H1 (cell line): ENCODE results near the gene HOXA11.

ENCODE experiments used
- EZH2 ChIP-seq: fragments of 200-600 bp; sonication (generic); IDR thresholded peaks from 2 replicates; pipeline ENCODE4 v1.7.1; 2012; ENCODE audit warnings: low read depth, mild to moderate bottlenecking, moderate library complexity, low read length, inconsistent platforms; ENCODE audit not compliant: severe bottlenecking
- MAFK ChIP-seq: IDR thresholded peaks from 2 replicates; pipeline ENCODE4 v1.6.1; 2012; ENCODE audit warnings: low read depth, mild to moderate bottlenecking, improper control_type of control experiment, low read length
- POLR2A ChIP-seq, 2 experiments: IDR thresholded peaks; 1 replicate in 1 of 2; 2 replicates in 1 of 2; pipeline ENCODE4 v1.6.1; 2011; ENCODE audit warnings: low read depth in 2 of 2, low read length in 2 of 2, mild to moderate bottlenecking in 2 of 2; ENCODE audit errors: control extremely low read depth in 1 of 2
- ZNF274 ChIP-seq: IDR thresholded peaks from 2 replicates; pipeline ENCODE4 v1.7.0; 2012; ENCODE audit warnings: low read length, borderline replicate concordance; ENCODE audit errors: extremely low read depth
- TF ChIP-seq, protein P1 (sequence below), 3 experiments: IDR thresholded peaks; 1 replicate in 2 of 3; 2 replicates in 1 of 3; pipeline versions ENCODE4 v1.5.1 to v1.6.1; 2011; ENCODE audit warnings: low read length in 3 of 3, mild to moderate bottlenecking in 3 of 3, inconsistent platforms in 2 of 3, low read depth in 1 of 3, moderate library complexity in 1 of 3; ENCODE audit not compliant: insufficient read depth in 1 of 3; ENCODE audit errors: control extremely low read depth in 1 of 3
- TF ChIP-seq, protein P2 (sequence below): IDR thresholded peaks from 2 replicates; pipeline ENCODE4 v1.6.1; 2011; ENCODE audit warnings: low read length, improper control_type of control experiment

DNA sequence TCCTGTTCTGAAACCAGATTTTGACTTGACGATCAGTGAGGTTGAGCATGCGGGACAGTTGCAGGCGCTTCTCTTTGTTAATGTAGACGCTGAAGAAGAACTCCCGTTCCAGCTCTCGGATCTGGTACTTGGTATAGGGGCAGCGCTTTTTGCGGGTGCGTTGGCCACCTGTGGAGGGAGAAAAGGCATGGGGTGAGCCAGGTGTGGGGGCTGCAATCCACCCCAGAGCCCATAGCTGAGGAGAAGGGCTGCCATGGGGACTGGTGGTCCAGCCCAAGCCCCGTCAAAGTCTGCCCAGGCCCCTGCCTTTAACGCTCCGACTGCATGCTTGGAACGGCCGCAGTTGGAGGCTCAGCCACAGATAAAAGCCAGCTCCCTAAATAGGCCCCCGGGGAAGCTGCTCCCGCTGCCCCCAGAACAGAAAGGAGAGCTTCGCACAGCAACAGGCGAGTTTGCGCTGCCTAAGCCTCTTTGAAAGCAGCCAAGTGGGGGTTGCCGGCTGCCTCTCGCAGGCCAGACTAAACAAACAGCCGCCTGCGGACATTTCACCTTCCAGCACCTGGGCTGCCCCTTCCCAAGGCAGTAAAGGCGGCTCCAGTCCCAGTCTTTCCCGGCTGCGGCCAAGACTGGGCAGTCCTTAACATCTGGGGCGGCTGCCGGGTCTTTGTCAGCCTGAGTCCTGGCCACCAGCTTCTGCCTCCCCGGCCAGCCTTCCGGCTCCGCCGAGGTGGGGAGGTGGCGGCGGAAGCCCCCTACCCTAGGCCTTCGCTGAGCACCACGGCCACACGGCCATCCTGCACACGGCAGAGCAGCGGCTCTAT lies 2.0 kb downstream of the HOXA11 start:
- TF ChIP-seq, protein P1, sequence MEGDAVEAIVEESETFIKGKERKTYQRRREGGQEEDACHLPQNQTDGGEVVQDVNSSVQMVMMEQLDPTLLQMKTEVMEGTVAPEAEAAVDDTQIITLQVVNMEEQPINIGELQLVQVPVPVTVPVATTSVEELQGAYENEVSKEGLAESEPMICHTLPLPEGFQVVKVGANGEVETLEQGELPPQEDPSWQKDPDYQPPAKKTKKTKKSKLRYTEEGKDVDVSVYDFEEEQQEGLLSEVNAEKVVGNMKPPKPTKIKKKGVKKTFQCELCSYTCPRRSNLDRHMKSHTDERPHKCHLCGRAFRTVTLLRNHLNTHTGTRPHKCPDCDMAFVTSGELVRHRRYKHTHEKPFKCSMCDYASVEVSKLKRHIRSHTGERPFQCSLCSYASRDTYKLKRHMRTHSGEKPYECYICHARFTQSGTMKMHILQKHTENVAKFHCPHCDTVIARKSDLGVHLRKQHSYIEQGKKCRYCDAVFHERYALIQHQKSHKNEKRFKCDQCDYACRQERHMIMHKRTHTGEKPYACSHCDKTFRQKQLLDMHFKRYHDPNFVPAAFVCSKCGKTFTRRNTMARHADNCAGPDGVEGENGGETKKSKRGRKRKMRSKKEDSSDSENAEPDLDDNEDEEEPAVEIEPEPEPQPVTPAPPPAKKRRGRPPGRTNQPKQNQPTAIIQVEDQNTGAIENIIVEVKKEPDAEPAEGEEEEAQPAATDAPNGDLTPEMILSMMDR (IDR thresholded peaks at IDR 0.05; ENCODE audit: control extremely low read depth in 1 of 3, insufficient read depth in 1 of 3, low read depth in 1 of 3, low read length in 3 of 3) = 0 out of 4 replicates have a peak, but pooled peaks of 1 of the 3 experiments have one; percentile 6
- TF ChIP-seq POLR2A (IDR thresholded peaks at IDR 0.05; ENCODE audit: control extremely low read depth in 1 of 2, low read depth in 2 of 2, low read length in 2 of 2) = no peak
- TF ChIP-seq, protein P2, sequence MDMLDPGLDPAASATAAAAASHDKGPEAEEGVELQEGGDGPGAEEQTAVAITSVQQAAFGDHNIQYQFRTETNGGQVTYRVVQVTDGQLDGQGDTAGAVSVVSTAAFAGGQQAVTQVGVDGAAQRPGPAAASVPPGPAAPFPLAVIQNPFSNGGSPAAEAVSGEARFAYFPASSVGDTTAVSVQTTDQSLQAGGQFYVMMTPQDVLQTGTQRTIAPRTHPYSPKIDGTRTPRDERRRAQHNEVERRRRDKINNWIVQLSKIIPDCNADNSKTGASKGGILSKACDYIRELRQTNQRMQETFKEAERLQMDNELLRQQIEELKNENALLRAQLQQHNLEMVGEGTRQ = no peak
- TF ChIP-seq EZH2 = peak; percentile 85
- TF ChIP-seq ZNF274 = no peak
- no peak for TF ChIP-seq MAFK
